ENCODE measurements around the gene ACTL10.

Gene ACTL10

GRCh38 chr20:33658929-33659328, 7.8 kb upstream of the ACTL10 start:
- H3K4me3 ChIP-seq (replicated peaks in 1 of 2; ENCODE audit: low read depth in 2 of 2, low read length in 2 of 2): no peak overlapping the region
- DNase-seq (ENCODE audit: low read depth in 2 of 2): no peak
- no peak for TF ChIP-seq CTCF (IDR thresholded peaks at IDR 0.05; ENCODE audit: low read depth, low read length)

GRCh38 chr20:33659341-33660034, 7.3 kb upstream of the ACTL10 start:
- TF ChIP-seq CTCF (IDR thresholded peaks at IDR 0.05; ENCODE audit: low read depth, low read length): no peak
- DNase-seq (ENCODE audit: low read depth in 2 of 2): no peak
- H3K4me3 ChIP-seq (replicated peaks in 1 of 2; ENCODE audit: low read depth in 2 of 2, low read length in 2 of 2): no peak overlapping the region

- DNase-seq (ENCODE audit: low read depth in 2 of 2): no peak
- H3K4me3 ChIP-seq (replicated peaks in 1 of 2; ENCODE audit: low read depth in 2 of 2, low read length in 2 of 2): no peak overlapping the region
Measured at GRCh38 chr20:33660035-33660684, 6.6 kb upstream of the ACTL10 start.

GRCh38 chr20:33660685-33661058, 6.1 kb upstream of the ACTL10 start:
- DNase-seq (ENCODE audit: low read depth in 2 of 2): no peak
- H3K4me3 ChIP-seq (replicated peaks in 1 of 2; ENCODE audit: low read depth in 2 of 2, low read length in 2 of 2): no peak overlapping the region
- no peak for TF ChIP-seq CTCF (IDR thresholded peaks at IDR 0.05; ENCODE audit: low read depth, low read length)

More at GRCh38 chr20:33660035-33660684, 6.6 kb upstream of the ACTL10 start:
- no peak for TF ChIP-seq CTCF (IDR thresholded peaks at IDR 0.05; ENCODE audit: low read depth, low read length)

GRCh38 chr20:33662172-33662571, 4.6 kb upstream of the ACTL10 start, which contains the start of gene C20orf144:
TSS of gene C20orf144 (plus strand) at chr20:33662327. CDS start at chr20:33662346, 19 bp downstream.
- TF ChIP-seq CTCF (IDR thresholded peaks at IDR 0.05; ENCODE audit: low read depth, low read length): no peak
- H3K4me3 ChIP-seq (replicated peaks in 1 of 2; ENCODE audit: low read depth in 2 of 2, low read length in 2 of 2): peak within 1 kb of the TSS; percentile 64 to 79
- no peak for DNase-seq (ENCODE audit: low read depth in 2 of 2)

- no peak for TF ChIP-seq CTCF (IDR thresholded peaks at IDR 0.05; ENCODE audit: low read depth, low read length)
- DNase-seq (ENCODE audit: low read depth in 2 of 2): peak; percentile 67 to 81
- peak overlapping the region; percentile 64 to 79 for H3K4me3 ChIP-seq (replicated peaks in 1 of 2; ENCODE audit: low read depth in 2 of 2, low read length in 2 of 2)
Measured at GRCh38 chr20:33663161-33664084, 3.3 kb upstream of the ACTL10 start.
